ENCODE data around the gene SCYGR4. TPM values are rescaled to one million over a fixed set of nuclear protein-coding genes. Genes with fewer than 3 reads are reported as not detected.

The SCYGR4 gene
- total RNA-seq, 2 donors from 2014 or later = not detected

DNA sequence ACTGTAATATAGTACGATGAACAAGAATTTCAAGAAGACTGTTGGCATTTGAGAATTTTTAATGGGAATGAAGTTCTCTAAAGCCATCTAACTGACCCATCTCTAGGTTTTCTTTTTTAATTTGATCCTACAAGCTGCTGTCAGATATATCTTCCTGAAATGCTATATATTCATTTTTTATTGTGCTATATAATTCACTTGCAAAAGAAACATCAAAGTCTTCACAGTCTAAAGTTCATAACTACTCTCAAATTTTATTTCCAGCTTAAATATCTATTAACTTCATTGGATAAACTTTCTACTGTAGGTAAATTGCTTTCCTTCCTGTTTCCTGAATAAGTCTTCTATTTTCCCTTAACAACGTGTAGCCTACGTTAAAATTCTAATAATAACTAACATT, 14.9 kb upstream of the SCYGR4 start:
- Mint-ChIP-seq H3K27ac (no peak overlapping the region), H3K4me1 (no peaks in the 10 kb centered on the region), H3K9me3 (no peaks in the 10 kb centered on the region), H3K27me3 (peaks cover 34% of the 10 kb centered on the region), H3K36me3 (ENCODE audit: low read depth) (no peaks in the 10 kb centered on the region), H3K4me3 (no peak overlapping the region)
- no peak for ATAC-seq (replicated peaks)

DNA sequence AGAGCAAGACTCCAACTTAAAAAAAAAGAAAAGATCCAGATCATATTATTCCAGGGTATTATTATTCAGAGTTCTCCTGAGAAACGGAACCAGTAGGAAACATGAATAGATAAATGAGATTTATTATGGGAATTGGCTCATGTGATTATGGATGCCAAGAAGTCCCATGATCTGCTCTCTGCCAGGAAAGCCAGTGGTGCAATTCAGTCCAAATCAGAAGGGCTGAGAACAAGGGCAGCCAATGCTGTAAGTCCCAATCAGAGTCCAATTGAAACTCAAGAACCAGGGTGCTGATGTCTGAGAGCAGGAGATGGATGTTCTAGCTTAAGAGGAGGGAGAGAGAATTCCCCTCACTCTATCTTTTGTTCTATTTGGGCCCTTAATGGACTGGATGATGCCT, 10.8 kb upstream of the SCYGR4 start:
- H3K36me3 Mint-ChIP-seq (ENCODE audit: low read depth) = no peaks in the 10 kb centered on the region
- H3K27me3 Mint-ChIP-seq = peaks cover 32% of the 10 kb centered on the region
- no peak for ATAC-seq (replicated peaks)
- peaks cover 3% of the 10 kb centered on the region for H3K4me1 Mint-ChIP-seq
- no peaks in the 10 kb centered on the region for H3K9me3 Mint-ChIP-seq
- H3K4me3 Mint-ChIP-seq = no peak overlapping the region
- no peak overlapping the region for H3K27ac Mint-ChIP-seq

DNA sequence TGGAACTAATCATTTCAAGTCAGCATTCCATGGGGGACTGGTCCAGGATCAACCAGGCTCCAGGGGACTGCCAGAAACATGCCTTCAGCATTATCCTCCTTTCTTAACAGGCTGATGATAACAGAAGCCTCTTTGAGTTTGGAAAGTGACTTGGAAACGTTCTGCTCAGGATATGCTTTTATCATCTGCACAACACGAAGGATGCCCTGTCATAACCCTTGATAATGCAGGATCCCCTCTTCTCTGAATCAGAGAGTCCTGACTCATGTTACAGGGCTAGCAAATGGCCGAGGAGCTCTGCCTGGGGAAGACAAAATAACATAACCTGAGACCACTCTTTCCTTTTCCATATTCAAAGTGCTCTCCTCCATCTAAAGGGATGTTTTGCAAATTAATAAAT, 9.4 kb upstream of the SCYGR4 start:
- Mint-ChIP-seq H3K9me3 (no peaks in the 10 kb centered on the region), H3K27me3 (peaks cover 30% of the 10 kb centered on the region), H3K4me3 (no peak overlapping the region), H3K27ac (no peak overlapping the region), H3K4me1 (peaks cover 3% of the 10 kb centered on the region), H3K36me3 (ENCODE audit: low read depth) (no peaks in the 10 kb centered on the region)
- ATAC-seq (replicated peaks) = no peak

DNA sequence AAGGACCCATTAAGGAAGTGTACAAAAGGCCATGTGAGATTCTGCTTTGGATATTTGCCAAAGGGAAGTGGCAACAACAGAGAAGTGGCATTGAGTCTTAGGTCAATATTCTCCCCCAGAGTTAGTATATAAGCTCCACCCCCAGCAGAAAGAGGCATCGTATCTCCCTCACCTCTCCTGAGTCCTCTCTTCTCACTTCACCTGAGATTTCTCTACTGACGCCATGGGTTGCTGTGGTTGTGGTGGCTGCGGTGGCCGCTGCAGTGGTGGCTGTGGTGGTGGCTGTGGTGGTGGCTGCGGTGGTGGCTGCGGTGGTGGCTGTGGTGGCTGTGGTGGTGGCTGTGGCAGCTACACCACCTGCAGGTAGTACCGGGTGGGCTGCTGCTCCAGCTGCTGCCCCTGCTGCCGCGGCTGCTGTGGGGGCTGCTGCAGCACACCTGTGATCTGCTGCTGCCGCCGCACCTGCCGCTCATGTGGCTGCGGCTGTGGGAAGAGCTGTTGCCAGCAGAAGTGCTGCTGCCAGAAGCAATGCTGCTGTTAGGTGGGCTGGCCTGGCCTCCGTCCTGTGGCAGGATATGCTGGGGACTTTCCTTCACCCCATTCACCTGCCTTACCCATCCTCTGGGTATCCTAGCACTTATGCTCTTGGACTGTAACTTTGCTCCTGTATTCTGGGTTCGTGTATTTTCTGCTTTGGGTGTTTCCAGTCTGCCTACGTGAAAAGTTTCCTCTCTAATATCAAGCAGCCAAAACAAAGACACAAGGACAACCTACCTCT, 8.5 kb upstream of the SCYGR4 start:
- Mint-ChIP-seq H3K27me3 (peaks cover 30% of the 10 kb centered on the region), H3K4me1 (peaks cover 3% of the 10 kb centered on the region), H3K9me3 (no peaks in the 10 kb centered on the region), H3K4me3 (no peak overlapping the region), H3K27ac (no peak overlapping the region), H3K36me3 (ENCODE audit: low read depth) (no peaks in the 10 kb centered on the region)
- no peak for ATAC-seq (replicated peaks)

DNA sequence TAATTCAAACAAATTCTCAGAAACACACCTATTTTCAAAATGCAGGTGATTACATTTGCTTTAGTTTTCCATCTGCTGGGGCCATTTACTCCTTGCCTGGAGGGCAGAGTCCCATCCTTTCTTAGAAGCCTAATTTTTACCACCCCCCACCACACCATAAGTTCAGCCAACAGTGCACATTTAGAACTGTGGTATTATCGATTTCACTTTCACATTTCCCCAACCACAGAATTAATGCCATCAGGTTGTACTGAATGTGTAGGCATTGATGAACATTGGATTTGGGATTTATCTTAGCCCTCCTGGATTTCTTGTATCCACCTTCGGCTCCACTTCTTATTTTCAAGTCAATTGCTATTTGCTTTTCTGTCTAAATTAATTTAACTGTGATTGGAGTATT, 7.2 kb upstream of the SCYGR4 start:
- Mint-ChIP-seq H3K36me3 (ENCODE audit: low read depth) (no peaks in the 10 kb centered on the region), H3K4me3 (no peak overlapping the region)

DNA sequence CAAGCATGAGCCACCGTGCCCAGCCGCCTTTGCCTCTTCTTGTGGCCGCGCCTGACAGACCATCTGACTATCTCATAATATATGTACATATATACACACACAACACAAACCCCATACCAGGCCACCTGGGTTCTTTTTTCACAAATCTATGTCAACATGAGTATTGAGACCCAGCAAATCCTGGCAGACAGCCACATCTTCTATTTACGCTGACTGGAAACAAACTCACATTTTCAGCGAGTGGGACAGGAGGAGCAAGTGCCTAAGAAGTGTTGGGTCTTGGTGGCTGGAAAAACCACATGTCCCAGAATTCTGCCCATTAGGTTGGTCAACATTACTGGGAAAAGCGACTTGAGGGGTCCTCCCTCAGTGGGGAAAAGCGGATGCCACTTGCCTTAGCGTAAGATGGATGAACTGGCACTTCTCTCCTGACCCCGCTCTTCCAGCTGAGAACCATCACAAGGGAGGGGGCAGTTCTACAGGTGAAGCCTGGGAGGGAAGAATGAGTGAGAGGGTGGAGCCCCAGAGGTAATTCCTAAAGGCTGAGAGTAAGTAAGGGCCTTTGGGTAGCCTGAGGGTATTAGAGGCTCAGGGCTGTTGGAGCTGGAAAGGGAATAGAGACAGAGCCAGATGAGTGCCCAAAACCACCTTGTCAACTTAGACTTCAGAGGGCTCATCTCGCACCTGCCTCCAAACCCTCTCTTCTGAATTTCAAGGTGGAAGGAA, 4.6 kb upstream of the SCYGR4 start:
- Mint-ChIP-seq H3K4me3 (no peak overlapping the region), H3K27ac (no peak overlapping the region), H3K4me1 (peaks cover 3% of the 10 kb centered on the region), H3K9me3 (no peaks in the 10 kb centered on the region), H3K36me3 (ENCODE audit: low read depth) (no peaks in the 10 kb centered on the region), H3K27me3 (peaks cover 28% of the 10 kb centered on the region)
- ATAC-seq (replicated peaks) = no peak

More for the DNA sequence above, 7.2 kb upstream of the SCYGR4 start:
- Mint-ChIP-seq H3K9me3 (no peaks in the 10 kb centered on the region), H3K27me3 (peaks cover 30% of the 10 kb centered on the region), H3K4me1 (peaks cover 3% of the 10 kb centered on the region), H3K27ac (no peak overlapping the region)
- ATAC-seq (replicated peaks) = no peak

DNA sequence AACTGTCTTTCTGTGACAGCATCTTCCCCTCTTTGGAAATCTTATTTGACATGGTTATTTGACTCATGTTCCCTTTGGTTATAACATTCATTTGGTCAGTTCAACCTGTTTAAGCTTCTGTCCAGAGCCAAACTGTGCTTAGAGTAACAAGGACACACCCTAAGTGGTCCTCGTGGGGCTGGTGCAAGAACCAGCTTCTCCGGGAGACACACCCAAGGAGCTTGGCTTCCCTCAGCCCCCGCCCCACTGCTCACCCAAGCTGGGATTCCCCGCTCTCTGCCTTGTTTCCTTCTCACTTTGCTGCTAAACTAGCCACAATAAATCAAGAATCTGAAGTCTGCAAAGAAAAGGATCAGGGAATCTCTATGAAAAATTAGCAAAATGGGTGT, 4.0 kb upstream of the SCYGR4 start:
- Mint-ChIP-seq H3K36me3 (ENCODE audit: low read depth) (no peaks in the 10 kb centered on the region), H3K27me3 (peaks cover 34% of the 10 kb centered on the region), H3K9me3 (no peaks in the 10 kb centered on the region), H3K27ac (no peak overlapping the region), H3K4me3 (no peak overlapping the region), H3K4me1 (peaks cover 3% of the 10 kb centered on the region)
- no peak for ATAC-seq (replicated peaks)

DNA sequence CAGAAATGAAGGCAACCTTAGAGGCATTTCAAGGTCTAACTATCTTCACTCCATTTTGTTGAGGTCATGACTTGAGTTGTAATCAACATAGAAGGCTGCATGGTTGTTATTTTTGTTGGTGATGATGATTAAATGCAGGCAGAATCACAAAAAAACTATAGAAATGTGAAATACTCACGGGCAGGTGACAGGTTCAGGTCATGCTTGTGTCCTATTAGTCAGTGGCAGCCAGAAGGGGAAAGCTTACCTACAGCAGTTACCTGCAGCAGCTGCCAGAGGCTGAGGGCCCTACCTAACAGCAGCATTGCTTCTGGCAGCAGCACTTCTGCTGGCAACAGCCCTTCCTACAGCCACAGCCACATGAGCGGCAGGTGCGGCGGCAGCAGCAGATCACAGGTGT, 3.1 kb upstream of the SCYGR4 start:
- Mint-ChIP-seq H3K4me1 (peaks cover 3% of the 10 kb centered on the region), H3K9me3 (no peaks in the 10 kb centered on the region), H3K27ac (no peak overlapping the region), H3K27me3 (peaks cover 32% of the 10 kb centered on the region), H3K36me3 (ENCODE audit: low read depth) (no peaks in the 10 kb centered on the region), H3K4me3 (no peak overlapping the region)
- no peak for ATAC-seq (replicated peaks)

DNA sequence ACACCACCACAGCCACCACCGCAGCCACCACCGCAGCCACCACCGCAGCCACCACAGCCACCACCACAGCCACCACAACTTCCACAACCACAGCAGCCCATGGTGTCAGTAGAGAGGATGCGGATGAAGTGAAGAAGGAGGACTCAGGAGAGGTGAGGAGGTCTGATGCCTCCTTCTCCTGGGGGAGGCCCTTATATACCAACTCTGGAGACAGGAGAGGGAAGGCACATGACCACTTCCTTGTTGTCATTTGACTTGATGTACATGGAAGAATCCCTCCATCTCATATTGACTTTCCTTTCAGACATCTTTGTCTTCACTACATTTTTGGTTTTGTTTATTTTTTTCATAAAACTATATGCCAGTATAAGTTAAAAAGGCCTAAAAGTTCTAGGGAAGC, 2.6 kb upstream of the SCYGR4 start, which contains the start of gene SCYGR3:
SCYGR3 (minus strand) TSS at position 101 of the 400 bp plus-strand sequence; CDS start at position 101, 0 bp downstream.
- no peak within 1 kb of the TSS for H3K4me3 Mint-ChIP-seq

DNA sequence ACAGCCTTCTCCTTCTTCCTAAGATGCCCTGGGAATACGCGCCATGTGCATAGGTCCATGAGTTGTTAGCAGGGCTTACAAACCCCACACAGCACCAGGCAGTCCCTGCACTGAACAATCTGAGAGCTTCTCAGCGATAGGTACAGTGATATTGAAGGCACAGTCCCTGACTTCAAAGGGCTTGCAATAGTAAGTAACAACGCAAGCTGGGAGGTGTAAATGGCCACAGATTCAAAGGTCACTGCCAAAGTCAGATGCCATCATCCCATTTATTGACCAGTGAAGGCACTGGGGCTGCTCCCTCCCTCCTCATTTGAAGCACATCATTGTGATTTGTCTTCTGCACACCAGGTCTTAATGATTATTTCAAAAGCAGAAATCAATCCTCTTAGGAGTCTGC, 2.1 kb upstream of the SCYGR4 start:
- ATAC-seq (replicated peaks) = no peak
- H3K27me3 Mint-ChIP-seq = peaks cover 26% of the 10 kb centered on the region
- H3K9me3 Mint-ChIP-seq = no peaks in the 10 kb centered on the region
- no peak overlapping the region for H3K27ac Mint-ChIP-seq
- H3K4me1 Mint-ChIP-seq = peaks cover 1% of the 10 kb centered on the region
- no peaks in the 10 kb centered on the region for H3K36me3 Mint-ChIP-seq (ENCODE audit: low read depth)
- H3K4me3 Mint-ChIP-seq = no peak overlapping the region

More for the DNA sequence above, 2.6 kb upstream of the SCYGR4 start, which contains the start of gene SCYGR3:
- no peak for ATAC-seq (replicated peaks)
- Mint-ChIP-seq H3K27ac (no peak within 1 kb of the TSS), H3K36me3 (ENCODE audit: low read depth) (no peaks in the 10 kb centered on the region), H3K9me3 (no peaks in the 10 kb centered on the region), H3K4me1 (peaks cover 3% of the 10 kb centered on the region), H3K27me3 (peaks cover 28% of the 10 kb centered on the region)

DNA sequence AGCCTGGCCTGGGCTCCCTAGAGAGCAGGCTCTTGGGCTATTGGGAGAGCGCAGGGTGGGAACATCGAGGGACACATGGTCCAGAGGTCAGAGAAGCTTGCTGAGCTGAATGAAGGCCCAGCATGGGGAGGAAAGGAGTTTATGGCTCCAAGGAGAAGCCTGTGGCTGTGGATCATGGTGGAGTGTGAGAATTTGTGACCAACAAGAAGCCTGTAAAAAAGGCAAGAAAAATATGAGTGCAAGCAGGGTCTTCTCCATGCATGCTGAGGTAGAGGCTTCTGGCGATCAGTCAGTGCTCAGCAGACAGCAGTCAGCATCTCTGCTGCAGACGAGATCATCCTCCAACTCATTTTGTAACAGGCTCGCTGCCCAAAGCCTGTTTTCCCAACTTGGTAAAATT, 1.4 kb upstream of the SCYGR4 start:
- Mint-ChIP-seq H3K27me3 (peaks cover 22% of the 10 kb centered on the region), H3K36me3 (ENCODE audit: low read depth) (no peaks in the 10 kb centered on the region), H3K27ac (no peak overlapping the region), H3K4me3 (no peak overlapping the region), H3K9me3 (no peaks in the 10 kb centered on the region), H3K4me1 (no peaks in the 10 kb centered on the region)
- ATAC-seq (replicated peaks) = no peak

DNA sequence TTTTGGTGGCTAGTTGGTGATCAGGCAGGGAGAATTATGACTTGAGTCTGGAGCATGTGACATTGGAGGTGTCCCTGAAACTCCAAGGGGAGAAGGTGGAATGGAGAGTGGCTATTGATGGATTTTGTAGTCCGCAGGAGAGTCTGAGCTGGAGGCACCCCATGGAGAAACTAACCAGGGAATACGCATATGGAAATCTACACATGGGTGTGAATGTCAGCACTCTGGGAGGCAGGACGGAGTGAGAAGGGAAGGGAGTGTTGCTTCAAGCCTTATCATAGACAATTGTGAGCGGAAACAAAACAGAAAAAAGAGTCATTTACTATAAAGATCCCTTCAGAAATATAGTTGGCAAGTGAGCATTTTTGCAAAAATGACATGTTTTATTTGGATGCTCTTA, 667 bp upstream of the SCYGR4 start:
- H3K27me3 Mint-ChIP-seq = peaks cover 22% of the 10 kb centered on the region
- no peak for ATAC-seq (replicated peaks)
- no peak overlapping the region for H3K4me3 Mint-ChIP-seq
- no peaks in the 10 kb centered on the region for H3K9me3 Mint-ChIP-seq
- no peaks in the 10 kb centered on the region for H3K36me3 Mint-ChIP-seq (ENCODE audit: low read depth)
- H3K27ac Mint-ChIP-seq = no peak overlapping the region
- H3K4me1 Mint-ChIP-seq = no peaks in the 10 kb centered on the region

DNA sequence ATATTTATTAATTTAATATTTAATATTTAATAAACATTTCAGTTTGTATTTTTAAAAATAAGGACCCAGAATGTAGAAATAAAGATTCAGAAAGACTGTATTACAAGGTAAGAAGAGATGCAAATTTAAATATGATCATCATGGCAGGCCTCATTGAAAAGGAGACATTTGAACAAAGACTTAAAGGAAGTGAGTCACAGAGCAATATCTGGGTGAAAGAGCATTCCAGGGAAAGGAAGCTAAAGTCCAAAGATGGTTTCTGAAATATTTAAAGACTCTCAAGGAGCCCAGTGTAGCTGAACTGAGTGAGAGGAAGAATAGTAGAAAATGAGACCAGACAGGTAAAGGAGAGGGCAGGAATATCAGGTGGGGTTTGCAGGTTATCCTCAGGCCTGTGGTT, 5.9 kb downstream of the SCYGR4 start:
- Mint-ChIP-seq H3K4me3 (no peak overlapping the region), H3K4me1 (no peaks in the 10 kb centered on the region), H3K27ac (no peak overlapping the region), H3K9me3 (no peaks in the 10 kb centered on the region), H3K27me3 (peaks cover under 1% of the 10 kb centered on the region), H3K36me3 (ENCODE audit: low read depth) (no peaks in the 10 kb centered on the region)
- ATAC-seq (replicated peaks) = no peak

DNA sequence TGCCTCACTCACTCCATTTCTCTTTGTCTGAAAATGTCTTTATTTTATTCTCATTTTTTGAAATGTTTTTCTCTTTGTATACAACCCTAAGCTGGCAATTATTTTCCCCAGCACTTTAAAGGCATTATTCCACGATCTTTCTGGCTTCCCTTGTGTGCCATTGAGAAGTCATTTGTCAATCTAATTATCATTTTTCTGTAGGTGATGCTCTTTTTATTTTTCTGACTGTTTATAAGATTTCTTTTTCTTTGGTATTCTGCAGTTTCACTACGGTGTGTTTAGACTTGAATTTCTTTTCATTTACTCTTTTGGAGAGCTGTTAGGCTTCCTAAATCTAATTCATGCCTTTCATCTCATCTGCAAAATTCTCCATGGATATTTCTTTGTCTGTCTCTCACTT, 8.1 kb downstream of the SCYGR4 start:
- Mint-ChIP-seq H3K4me3 (no peak overlapping the region), H3K27ac (no peak overlapping the region), H3K27me3 (peaks cover 11% of the 10 kb centered on the region), H3K36me3 (ENCODE audit: low read depth) (no peaks in the 10 kb centered on the region), H3K9me3 (no peaks in the 10 kb centered on the region), H3K4me1 (no peaks in the 10 kb centered on the region)
- no peak for ATAC-seq (replicated peaks)

DNA sequence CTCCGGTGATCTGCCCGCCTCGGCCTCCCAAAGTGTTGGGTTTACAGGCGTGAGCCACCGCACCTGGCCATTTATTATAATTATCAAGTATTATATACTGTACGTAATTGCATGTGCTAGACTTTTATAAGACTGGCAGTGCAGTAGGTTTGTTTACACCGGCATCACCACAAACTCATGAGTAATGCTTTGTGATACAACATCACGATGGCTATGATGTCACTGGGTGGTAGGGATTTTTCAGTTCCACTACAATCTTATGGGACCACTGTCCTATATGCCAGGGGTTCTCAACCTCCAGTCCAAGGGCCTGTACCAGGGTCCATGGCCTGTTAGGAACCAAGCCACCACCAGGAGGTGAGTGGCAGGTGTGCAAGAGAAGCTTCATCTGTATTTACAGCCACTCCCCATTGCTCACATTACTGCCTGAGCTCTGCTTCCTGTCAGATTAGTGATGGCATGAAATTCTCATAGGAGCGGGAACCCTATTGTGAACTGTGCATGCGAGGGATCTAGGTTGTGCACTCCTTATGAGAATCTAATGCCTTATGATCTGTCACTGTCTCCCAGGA, 9.4 kb downstream of the SCYGR4 start:
- Mint-ChIP-seq H3K27me3 (peaks cover 21% of the 10 kb centered on the region), H3K27ac (no peak overlapping the region), H3K4me3 (no peak overlapping the region), H3K36me3 (ENCODE audit: low read depth) (no peaks in the 10 kb centered on the region), H3K9me3 (no peaks in the 10 kb centered on the region), H3K4me1 (no peaks in the 10 kb centered on the region)
- no peak for ATAC-seq (replicated peaks)
